WTC11 (cell line): ENCODE results near the gene PRKRIP1. TPM values are rescaled to one million over a fixed set of nuclear protein-coding genes. Genes with fewer than 3 reads are reported as not detected.
"Not testable (repeated sequence)": the region's sequence is repeated elsewhere in the genome, so short reads cannot be mapped to it uniquely, and the experiment has no call there.

Source experiments
- ATAC-seq: fragments of 200-7000 bp; cut with Tn5 transposase; 2 replicates; pipeline ENCODE4 v1.10.0; 2021; ENCODE audit warnings: mild to moderate bottlenecking, moderate library complexity
- CTCF ChIA-PET: fragments of 300-600 bp; sonication (Branson Sonifier 250); formaldehyde crosslinking; loops from one replicate; lab custom pipeline; 2021; ENCODE audit warnings: antibody characterized with exemption; lab: Charles Lee
- POLR2A ChIA-PET: fragments of 350-600 bp; sonication (Branson Sonifier 250); formaldehyde crosslinking; loops from one replicate; lab custom pipeline; 2021; ENCODE audit warnings: antibody characterized with exemption; lab: Charles Lee
- DNase-seq: peaks from one replicate; pipeline ENCODE4 v3.0.0; 2021; ENCODE audit warnings: low spot score
- H3K27ac Mint-ChIP-seq: 2 replicates; pipeline ENCODE4 v1.8.0; 2021; ENCODE audit warnings: mixed read lengths
- H3K27me3 Mint-ChIP-seq: 2 replicates; pipeline ENCODE4 v1.8.0; 2021; ENCODE audit warnings: low read depth, mild to moderate bottlenecking, moderate library complexity, mixed read lengths
- H3K36me3 Mint-ChIP-seq: 2 replicates; pipeline ENCODE4 v1.8.0; 2021; ENCODE audit warnings: mixed read lengths
- H3K4me1 Mint-ChIP-seq: 2 replicates; pipeline ENCODE4 v1.8.0; 2022; ENCODE audit warnings: mixed read lengths
- H3K4me3 Mint-ChIP-seq: 2 replicates; pipeline ENCODE4 v1.8.0; 2021; ENCODE audit warnings: mild to moderate bottlenecking, moderate library complexity, mixed read lengths
- H3K9me3 Mint-ChIP-seq: 2 replicates; pipeline ENCODE4 v1.8.0; 2021; ENCODE audit warnings: mixed read lengths
- ETV6 ChIP-seq: sonication (generic); formaldehyde crosslinking; IDR thresholded peaks from 2 replicates; pipeline ENCODE4 v1.8.1; 2022; ENCODE audit warnings: mild to moderate bottlenecking, missing genetic modification reagents
- FOXK1 ChIP-seq: sonication (generic); formaldehyde crosslinking; IDR thresholded peaks from 2 replicates; pipeline ENCODE4 v1.8.0; 2022; ENCODE audit warnings: mild to moderate bottlenecking, moderate library complexity, missing genetic modification reagents
- FOXP1 ChIP-seq: sonication (generic); formaldehyde crosslinking; IDR thresholded peaks from 2 replicates; pipeline ENCODE4 v1.8.0; 2022; ENCODE audit warnings: missing genetic modification reagents, mild to moderate bottlenecking, moderate library complexity, borderline replicate concordance
- TEAD1 ChIP-seq: sonication (generic); formaldehyde crosslinking; IDR thresholded peaks from 2 replicates; pipeline ENCODE4 v1.8.0; 2022; ENCODE audit warnings: mild to moderate bottlenecking, missing genetic modification reagents
- ZBTB43 ChIP-seq: sonication (generic); formaldehyde crosslinking; IDR thresholded peaks from 2 replicates; pipeline ENCODE4 v1.8.1; 2023; ENCODE audit warnings: mild to moderate bottlenecking, missing genetic modification reagents
- total RNA-seq: library from RNA; stranded (reverse); gene quantifications from 3 replicates; pipeline ENCODE4 v1.2.3, GENCODE V29; 2021
- TF ChIP-seq, protein P1 (sequence below): sonication (generic); formaldehyde crosslinking; IDR thresholded peaks from 2 replicates; pipeline ENCODE4 v1.8.0; 2022; ENCODE audit warnings: mild to moderate bottlenecking, missing genetic modification reagents
- TF ChIP-seq, protein P2 (sequence below): sonication (generic); formaldehyde crosslinking; IDR thresholded peaks from 2 replicates; pipeline ENCODE4 v1.8.0; 2023; ENCODE audit warnings: missing genetic modification reagents, mild to moderate bottlenecking, borderline replicate concordance
- TF ChIP-seq, protein P3 (sequence below): sonication (generic); formaldehyde crosslinking; IDR thresholded peaks from 2 replicates; pipeline ENCODE4 v1.8.1; 2023; ENCODE audit warnings: mild to moderate bottlenecking, moderate library complexity, missing genetic modification reagents
- TF ChIP-seq, protein P4 (sequence below): sonication (generic); formaldehyde crosslinking; IDR thresholded peaks from 2 replicates; pipeline ENCODE4 v1.8.0; 2022; ENCODE audit warnings: mild to moderate bottlenecking, missing genetic modification reagents

PRKRIP1 gene
- total RNA-seq, 1 experiment from 2014 or later, result 27.5 TPM

GRCh38 chr7:102363549-102364393 lies 32.4 kb upstream of the PRKRIP1 start:
- peak overlapping the region; percentile 84 for H3K4me3 Mint-ChIP-seq
- not testable (repeated sequence) for H3K27me3 Mint-ChIP-seq

DNA sequence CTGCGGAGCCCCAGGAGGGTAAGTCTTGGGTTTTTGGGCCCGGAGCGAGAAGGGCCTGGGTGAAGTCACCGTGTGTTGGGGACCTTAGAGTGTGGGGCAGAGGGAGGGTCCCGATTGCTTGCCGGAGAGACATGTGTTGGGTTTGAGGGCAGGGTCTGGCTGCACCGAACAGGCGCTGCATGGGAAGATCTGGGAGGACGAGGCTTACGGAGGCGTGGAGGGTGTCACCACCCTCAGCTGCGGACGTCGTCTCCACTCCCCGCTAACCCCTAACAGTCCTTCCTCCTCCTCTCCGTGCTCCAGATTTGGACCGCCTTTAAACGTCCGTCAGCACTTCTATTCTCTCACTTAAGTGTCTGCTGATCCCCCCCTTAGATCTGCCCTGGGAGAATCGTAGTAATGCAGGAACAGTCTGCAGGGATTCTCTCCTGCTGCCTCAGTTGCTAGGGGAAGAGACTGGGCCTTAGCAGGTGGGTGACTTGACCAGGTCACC lies 31.7 kb upstream of the PRKRIP1 start:
- H3K27me3 Mint-ChIP-seq, ATAC-seq, H3K27ac Mint-ChIP-seq, DNase-seq, H3K9me3 Mint-ChIP-seq, POLR2A ChIA-PET, H3K4me1 Mint-ChIP-seq: not testable (repeated sequence)
- CTCF ChIA-PET, result interaction anchor here (1.3 to 1.4 kb wide), 2 partner anchors 63 to 72 kb away, joined by 3 to 16 read pairs; no protein-coding TSS in a partner anchor
- peaks cover 22% of the 10 kb centered on the region for H3K36me3 Mint-ChIP-seq
- peak overlapping the region; percentile 84 for H3K4me3 Mint-ChIP-seq

More at GRCh38 chr7:102363549-102364393, 32.4 kb upstream of the PRKRIP1 start:
- DNase-seq (peak; percentile 91), ATAC-seq (peak; percentile 99)
- peak overlapping the region; percentile 49; the same call in 1 of the 2 replicates for H3K27ac Mint-ChIP-seq
- POLR2A ChIA-PET, result interaction anchor here (1.1 kb wide), 1 partner anchor 32 kb away, joined by 8 read pairs; the partner anchor contains the start of gene PRKRIP1
- H3K4me1 Mint-ChIP-seq, H3K9me3 Mint-ChIP-seq: not testable (repeated sequence)
- CTCF ChIA-PET, result interaction anchor here (0.8 to 1.4 kb wide), 5 partner anchors 63 to 104 kb away, joined by 3 to 16 read pairs (median 3); partner anchors contain the start of gene SH2B2
- peaks cover 22% of the 10 kb centered on the region for H3K36me3 Mint-ChIP-seq
- peak; percentile 66; the same call in 1 of the 2 replicates for TF ChIP-seq FOXK1 (CRISPR knock-in tag)
- TF ChIP-seq, protein P1, sequence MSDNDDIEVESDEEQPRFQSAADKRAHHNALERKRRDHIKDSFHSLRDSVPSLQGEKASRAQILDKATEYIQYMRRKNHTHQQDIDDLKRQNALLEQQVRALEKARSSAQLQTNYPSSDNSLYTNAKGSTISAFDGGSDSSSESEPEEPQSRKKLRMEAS (CRISPR knock-in tag), result peak; percentile 79
- TF ChIP-seq TEAD1, result peak; percentile 76; the same call in 1 of the 2 replicates
- TF ChIP-seq FOXP1 (CRISPR knock-in tag), result peak; percentile 72; the same call in 1 of the 2 replicates
- TF ChIP-seq, protein P2, sequence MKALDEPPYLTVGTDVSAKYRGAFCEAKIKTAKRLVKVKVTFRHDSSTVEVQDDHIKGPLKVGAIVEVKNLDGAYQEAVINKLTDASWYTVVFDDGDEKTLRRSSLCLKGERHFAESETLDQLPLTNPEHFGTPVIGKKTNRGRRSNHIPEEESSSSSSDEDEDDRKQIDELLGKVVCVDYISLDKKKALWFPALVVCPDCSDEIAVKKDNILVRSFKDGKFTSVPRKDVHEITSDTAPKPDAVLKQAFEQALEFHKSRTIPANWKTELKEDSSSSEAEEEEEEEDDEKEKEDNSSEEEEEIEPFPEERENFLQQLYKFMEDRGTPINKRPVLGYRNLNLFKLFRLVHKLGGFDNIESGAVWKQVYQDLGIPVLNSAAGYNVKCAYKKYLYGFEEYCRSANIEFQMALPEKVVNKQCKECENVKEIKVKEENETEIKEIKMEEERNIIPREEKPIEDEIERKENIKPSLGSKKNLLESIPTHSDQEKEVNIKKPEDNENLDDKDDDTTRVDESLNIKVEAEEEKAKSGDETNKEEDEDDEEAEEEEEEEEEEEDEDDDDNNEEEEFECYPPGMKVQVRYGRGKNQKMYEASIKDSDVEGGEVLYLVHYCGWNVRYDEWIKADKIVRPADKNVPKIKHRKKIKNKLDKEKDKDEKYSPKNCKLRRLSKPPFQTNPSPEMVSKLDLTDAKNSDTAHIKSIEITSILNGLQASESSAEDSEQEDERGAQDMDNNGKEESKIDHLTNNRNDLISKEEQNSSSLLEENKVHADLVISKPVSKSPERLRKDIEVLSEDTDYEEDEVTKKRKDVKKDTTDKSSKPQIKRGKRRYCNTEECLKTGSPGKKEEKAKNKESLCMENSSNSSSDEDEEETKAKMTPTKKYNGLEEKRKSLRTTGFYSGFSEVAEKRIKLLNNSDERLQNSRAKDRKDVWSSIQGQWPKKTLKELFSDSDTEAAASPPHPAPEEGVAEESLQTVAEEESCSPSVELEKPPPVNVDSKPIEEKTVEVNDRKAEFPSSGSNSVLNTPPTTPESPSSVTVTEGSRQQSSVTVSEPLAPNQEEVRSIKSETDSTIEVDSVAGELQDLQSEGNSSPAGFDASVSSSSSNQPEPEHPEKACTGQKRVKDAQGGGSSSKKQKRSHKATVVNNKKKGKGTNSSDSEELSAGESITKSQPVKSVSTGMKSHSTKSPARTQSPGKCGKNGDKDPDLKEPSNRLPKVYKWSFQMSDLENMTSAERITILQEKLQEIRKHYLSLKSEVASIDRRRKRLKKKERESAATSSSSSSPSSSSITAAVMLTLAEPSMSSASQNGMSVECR (CRISPR knock-in tag), result 0 out of 2 replicates have a peak, but pooled peaks have one; percentile 11
- TF ChIP-seq, protein P3, sequence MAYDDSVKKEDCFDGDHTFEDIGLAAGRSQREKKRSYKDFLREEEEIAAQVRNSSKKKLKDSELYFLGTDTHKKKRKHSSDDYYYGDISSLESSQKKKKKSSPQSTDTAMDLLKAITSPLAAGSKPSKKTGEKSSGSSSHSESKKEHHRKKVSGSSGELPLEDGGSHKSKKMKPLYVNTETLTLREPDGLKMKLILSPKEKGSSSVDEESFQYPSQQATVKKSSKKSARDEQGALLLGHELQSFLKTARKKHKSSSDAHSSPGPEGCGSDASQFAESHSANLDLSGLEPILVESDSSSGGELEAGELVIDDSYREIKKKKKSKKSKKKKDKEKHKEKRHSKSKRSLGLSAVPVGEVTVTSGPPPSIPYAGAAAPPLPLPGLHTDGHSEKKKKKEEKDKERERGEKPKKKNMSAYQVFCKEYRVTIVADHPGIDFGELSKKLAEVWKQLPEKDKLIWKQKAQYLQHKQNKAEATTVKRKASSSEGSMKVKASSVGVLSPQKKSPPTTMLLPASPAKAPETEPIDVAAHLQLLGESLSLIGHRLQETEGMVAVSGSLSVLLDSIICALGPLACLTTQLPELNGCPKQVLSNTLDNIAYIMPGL (CRISPR knock-in tag), result peak; percentile 95
- peak; percentile 56; the same call in 1 of the 2 replicates for TF ChIP-seq ETV6 (CRISPR knock-in tag)
- peak; percentile 98 for TF ChIP-seq ZBTB43
- TF ChIP-seq, protein P4, sequence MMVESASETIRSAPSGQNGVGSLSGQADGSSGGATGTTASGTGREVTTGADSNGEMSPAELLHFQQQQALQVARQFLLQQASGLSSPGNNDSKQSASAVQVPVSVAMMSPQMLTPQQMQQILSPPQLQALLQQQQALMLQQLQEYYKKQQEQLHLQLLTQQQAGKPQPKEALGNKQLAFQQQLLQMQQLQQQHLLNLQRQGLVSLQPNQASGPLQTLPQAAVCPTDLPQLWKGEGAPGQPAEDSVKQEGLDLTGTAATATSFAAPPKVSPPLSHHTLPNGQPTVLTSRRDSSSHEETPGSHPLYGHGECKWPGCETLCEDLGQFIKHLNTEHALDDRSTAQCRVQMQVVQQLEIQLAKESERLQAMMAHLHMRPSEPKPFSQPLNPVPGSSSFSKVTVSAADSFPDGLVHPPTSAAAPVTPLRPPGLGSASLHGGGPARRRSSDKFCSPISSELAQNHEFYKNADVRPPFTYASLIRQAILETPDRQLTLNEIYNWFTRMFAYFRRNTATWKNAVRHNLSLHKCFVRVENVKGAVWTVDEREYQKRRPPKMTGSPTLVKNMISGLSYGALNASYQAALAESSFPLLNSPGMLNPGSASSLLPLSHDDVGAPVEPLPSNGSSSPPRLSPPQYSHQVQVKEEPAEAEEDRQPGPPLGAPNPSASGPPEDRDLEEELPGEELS, result peak; percentile 70; the same call in 1 of the 2 replicates

- H3K9me3 Mint-ChIP-seq, H3K27ac Mint-ChIP-seq, DNase-seq, ATAC-seq, POLR2A ChIA-PET, H3K4me1 Mint-ChIP-seq, H3K27me3 Mint-ChIP-seq, CTCF ChIA-PET: not testable (repeated sequence)
- Mint-ChIP-seq H3K4me3 (peak overlapping the region; percentile 84; the same call in 1 of the 2 replicates), H3K36me3 (peaks cover 29% of the 10 kb centered on the region)
Observed at GRCh38 chr7:102365390-102365789, 30.8 kb upstream of the PRKRIP1 start.

DNA sequence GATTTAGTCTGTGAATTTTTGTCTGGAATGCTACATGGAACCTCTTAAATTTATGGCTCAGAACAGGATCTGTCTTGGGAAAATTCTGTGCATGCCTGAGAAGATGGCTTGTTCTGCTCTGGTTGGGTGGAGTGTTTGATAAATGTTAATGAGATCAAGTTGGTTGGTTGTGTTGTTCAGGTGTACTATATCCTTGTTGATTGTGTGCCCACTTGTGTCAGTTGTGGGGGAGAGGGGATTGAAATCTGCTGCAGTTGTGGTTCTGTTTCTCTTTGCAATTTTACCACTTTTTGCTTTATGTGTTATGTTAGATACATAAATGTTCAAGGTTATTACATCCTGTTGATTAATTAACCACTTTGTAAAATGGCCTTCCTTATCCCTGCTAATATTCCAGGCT lies 26.1 kb upstream of the PRKRIP1 start:
- H3K27ac Mint-ChIP-seq, ATAC-seq, DNase-seq, H3K4me3 Mint-ChIP-seq, H3K4me1 Mint-ChIP-seq, H3K27me3 Mint-ChIP-seq, POLR2A ChIA-PET, CTCF ChIA-PET, H3K9me3 Mint-ChIP-seq: not testable (repeated sequence)
- H3K36me3 Mint-ChIP-seq, result peaks cover 46% of the 10 kb centered on the region

DNA sequence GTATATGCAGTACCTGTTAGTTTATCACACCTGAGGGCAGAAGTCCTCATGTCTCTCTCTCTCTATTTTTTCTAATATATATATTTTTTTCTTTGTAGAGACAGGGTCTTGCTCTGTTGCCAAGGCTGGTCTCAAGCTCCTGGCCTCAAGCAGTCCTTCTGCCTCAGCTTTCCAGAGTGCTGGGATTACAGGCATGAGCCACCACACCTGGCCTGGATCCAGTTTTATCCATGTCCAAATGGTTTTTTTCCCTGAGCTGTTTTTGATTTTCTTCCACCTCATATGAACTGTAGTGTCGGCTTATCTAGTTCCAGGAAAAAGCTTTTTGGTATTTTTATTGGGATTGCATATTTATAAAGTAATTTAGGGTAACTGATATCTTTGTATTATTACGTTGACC lies 23.4 kb upstream of the PRKRIP1 start:
- H3K9me3 Mint-ChIP-seq, CTCF ChIA-PET, H3K4me1 Mint-ChIP-seq, DNase-seq, H3K4me3 Mint-ChIP-seq, ATAC-seq, POLR2A ChIA-PET, H3K27ac Mint-ChIP-seq, H3K27me3 Mint-ChIP-seq: not testable (repeated sequence)
- peaks cover 54% of the 10 kb centered on the region for H3K36me3 Mint-ChIP-seq
